ENCODE measurements around the gene ATP1B1. TPM values are rescaled to one million over a fixed set of nuclear protein-coding genes. Genes with fewer than 3 reads are reported as not detected.
"Not testable (repeated sequence)": the region's sequence is repeated elsewhere in the genome, so short reads cannot be mapped to it uniquely, and the experiment has no call there.

ATP1B1 gene
- total RNA-seq, 1 donor from 2014 or later, result 172 TPM

DNA sequence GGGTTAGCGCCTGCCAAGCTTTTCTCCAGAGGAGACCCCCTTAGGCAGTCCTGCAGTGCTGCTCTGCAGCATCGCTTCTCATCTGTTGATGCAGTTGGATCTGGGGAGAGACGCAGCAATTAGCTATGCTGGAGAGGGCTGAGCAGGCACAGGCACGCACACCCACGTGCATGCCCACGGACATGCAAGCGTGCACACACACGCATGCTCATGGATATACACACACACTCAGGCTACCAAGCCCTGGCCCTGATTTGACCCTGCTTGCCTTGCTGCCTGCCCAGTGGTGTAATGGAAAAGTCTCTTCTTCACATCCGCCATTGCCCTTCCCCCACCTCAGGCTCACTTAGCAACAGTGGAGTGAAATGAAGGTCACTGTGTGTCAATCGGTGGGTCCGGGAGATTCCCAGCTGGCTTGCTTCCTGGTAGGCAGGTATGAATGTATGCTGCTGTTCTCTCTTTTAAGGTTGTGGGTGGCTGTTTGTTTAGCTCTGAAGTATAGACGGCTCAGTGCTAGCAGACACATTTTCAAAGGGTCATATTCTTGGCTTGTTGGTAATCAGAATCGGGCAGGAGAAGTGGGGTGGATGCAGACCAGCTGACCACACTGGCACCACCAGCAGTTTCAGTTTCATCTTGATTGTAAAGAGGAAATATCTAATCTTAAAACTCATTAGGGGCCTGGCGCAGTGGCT, 9.5 kb downstream of the ATP1B1 start:
- peak; percentile 76 for DNase-seq (ENCODE audit: low spot score)

DNA sequence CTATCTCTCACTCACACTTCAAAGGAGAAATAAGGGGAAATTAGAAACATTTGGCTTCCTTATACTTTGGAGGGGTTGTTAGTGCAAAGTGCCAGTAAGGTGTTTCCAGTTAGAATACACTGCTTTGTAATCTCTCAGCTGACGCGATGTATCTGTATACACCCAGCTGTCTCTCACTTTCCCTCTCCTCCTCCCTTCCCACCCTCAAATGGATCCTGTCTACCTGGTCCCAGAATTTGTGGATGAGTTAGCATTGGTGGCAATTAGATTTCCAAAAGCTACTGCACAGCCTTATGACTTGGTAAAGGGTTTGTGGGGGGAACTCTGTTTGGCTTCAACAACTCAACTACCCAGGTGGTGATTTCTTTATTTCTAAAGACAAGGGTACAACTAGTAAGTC, 10.5 kb downstream of the ATP1B1 start:
- no peak for DNase-seq (ENCODE audit: low spot score)

- DNase-seq (ENCODE audit: low spot score), result no peak
These were observed 11.1 kb downstream of the ATP1B1 start for GRCh38 chr1:169117599-169117998.

DNA sequence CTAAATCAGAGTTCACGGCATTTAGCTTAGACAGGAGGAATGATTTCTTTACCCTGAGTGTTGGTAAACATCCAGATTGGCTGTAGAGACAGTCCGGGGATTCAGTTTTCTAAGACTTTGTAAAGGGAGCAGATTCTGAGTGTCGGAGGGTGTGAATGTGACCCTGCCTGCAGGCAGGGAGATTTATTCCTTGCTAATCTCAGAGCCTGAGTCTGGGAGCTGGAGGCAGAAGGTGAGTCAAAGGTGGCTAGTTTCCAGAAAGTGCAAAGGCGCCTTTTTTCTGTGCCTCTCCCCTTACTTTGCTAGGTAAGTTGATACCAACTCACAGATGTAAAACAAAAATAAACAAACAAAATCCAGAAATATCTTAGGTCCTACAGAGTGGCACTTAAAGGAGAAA, 11.7 kb downstream of the ATP1B1 start:
- no peak for DNase-seq (ENCODE audit: low spot score)

DNA sequence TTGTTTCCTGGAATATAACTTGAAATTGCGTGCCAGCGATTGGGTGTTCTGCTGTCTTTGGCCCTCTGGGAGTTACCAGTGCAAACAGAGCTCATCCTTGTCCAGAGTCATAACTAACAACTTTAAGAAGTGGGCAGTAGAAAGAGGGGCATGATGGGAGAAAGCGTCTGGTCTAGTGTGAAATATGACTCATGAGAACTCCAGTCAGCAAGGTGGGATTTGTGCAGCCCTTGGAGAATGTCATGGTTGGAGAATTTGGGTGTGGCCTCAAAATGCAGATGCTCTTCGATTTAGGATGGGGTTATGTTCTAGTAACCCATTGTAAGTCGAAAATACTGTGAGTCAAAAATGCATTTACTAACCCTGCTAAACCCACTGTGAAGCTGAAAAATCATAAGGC, 12.9 kb downstream of the ATP1B1 start:
- no peak for DNase-seq (ENCODE audit: low spot score)

- no peak for DNase-seq (ENCODE audit: low spot score)
These were observed 13.6 kb downstream of the ATP1B1 start for GRCh38 chr1:169120066-169120465.

GRCh38 chr1:169121146-169121923, 14.8 kb downstream of the ATP1B1 start:
- DNase-seq (ENCODE audit: low spot score), result no peak

DNA sequence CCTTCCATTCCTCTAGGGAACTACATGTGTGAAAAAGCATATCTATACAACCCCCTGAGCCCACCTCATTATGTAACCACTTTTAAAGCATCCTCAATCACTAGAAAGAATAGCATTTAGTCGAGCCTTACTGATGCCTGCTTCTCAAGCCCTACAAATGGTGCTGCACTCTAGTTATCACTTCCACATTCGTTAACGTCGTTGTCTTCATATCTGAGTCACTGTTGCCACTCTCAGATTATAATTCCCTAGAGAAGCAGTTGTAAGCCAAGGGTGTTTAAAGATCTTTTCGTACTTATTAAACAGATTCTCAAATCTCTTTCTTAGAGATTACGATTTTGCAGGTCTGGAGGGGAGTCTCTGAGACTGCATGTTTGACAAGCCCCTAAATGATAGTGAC, 16.5 kb downstream of the ATP1B1 start:
- DNase-seq (ENCODE audit: low spot score), result no peak

DNA sequence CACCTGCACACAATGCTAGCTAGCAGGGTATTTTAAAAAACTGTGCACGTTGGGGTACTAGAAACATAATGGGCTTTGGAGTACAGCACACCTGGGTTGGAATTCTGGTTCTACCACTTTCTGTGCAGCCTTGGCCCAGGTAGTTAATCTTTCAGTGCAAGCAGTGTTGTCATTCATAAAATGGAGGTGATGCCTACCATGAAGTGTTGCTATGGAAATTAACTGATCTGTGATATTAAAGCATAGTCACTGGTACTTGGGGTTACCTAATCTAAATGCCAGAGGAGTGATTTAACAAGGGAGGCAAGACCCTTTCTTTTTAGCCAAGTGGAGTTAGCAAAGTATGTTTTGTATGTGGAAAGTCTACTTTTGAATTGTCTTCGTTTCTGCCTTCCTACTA, 18.0 kb downstream of the ATP1B1 start:
- no peak for DNase-seq (ENCODE audit: low spot score)

GRCh38 chr1:169125597-169125996, 19.1 kb downstream of the ATP1B1 start:
- DNase-seq (ENCODE audit: low spot score), result not testable (repeated sequence)

GRCh38 chr1:169126335-169126734, 19.8 kb downstream of the ATP1B1 start:
- DNase-seq (ENCODE audit: low spot score), result no peak

- no peak for DNase-seq (ENCODE audit: low spot score)
These were observed 20.8 kb downstream of the ATP1B1 start for GRCh38 chr1:169127305-169127704.

DNA sequence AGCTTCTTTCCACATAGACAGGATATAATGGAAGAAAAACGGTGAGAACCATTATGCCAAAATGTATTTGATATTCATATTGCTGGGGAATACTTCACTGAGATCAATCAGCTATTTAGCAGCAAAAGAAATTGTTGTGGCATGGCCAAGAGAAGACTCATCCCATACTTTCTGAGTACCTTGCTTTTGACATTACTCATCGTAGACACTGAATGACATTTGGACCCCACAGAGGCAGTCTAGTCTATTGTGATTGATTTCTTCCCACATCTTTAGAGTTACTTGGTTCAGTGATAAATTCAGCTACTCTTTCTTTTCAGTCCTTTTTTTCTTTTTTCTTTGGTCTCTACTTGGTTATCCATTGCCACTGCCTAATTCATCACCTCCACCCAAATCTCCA, 22.1 kb downstream of the ATP1B1 start:
- DNase-seq (ENCODE audit: low spot score), result no peak

GRCh38 chr1:169129109-169129784, 22.8 kb downstream of the ATP1B1 start:
- DNase-seq (ENCODE audit: low spot score), result no peak

DNA sequence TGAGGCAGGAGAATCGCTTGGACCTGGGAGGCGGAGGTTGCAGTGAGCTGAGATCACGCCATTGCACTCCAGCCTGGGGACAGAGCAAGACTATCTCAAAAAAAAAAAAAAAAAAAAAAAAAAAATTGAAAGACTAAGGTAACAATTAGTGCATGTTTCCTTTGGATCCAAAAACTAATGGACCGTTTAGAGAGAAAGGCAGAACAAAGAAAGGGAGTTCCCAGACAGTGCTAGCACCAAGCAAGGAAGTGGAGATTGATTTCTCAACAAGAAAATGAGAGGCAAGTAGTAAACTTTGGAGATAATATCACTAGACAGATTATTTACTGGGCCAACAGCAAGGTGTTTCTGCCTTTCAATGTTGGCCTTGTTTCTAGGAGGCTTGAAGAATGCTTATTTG, 24.2 kb downstream of the ATP1B1 start:
- DNase-seq (ENCODE audit: low spot score), result no peak

DNA sequence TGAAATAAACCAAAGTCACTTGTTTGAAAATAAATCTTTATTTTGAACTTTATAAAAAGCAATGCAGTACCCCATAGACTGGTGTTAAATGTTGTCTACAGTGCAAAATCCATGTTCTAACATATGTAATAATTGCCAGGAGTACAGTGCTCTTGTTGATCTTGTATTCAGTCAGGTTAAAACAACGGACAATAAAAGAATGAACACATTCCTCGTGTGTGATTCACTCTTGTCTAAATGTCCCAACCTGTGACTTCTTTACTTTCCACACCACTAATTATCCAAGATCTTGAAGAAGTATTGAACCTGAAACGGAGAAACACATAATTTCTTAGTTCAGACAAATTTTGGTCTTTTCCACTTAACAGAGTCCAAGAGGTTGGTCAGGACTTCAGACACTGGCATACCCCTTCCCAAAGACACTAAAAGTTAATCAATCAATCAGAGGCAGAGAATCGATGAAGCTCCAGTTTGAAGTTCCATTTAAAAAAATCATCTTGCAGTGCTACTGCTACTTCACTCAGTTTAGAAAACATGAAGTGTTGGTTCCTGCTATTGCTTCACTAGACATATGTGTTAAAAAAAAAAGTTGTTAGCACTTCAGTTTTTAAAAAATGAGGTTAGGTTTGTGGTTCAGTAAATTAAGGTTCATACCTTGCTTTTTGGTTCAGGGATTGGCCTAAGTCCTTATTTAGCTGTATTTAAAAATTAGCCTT, 26.2 kb downstream of the ATP1B1 start:
- no peak for DNase-seq (ENCODE audit: low spot score)

- no peak for DNase-seq (ENCODE audit: low spot score)
These were observed 26.7 kb downstream of the ATP1B1 start for GRCh38 chr1:169133228-169133576.

DNA sequence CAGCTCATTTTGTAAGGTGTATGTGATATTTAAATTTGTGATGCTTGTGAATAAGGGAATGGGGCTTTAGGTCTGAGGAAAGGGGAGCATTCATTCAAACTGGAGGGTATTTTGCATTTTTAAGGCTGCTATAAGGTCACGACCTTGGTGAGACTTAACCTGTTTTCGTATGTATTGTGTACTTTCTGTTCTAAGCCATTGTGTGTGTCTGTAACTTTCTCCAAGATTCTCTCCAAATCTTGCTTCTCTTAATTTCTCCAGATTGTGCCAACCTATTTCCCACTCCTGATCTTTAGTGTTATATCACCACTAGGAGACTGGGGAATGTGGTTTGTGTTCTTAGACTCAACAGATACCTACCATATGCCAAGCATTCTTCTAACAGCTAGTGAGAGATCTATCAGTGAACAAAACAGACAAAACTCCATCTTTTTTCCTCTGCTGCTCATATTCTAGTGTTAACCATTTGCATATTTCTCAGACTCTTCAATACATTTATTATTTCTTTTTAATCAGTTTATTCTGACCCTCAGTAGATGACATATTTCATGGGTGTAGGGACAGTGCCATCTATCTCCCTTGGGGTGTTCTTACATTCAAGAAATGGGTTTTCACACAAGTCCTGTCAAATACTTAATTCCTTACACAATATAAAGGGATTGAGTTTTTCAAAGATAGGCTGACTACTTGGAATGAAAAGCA, 27.5 kb downstream of the ATP1B1 start:
- DNase-seq (ENCODE audit: low spot score), result no peak

DNA sequence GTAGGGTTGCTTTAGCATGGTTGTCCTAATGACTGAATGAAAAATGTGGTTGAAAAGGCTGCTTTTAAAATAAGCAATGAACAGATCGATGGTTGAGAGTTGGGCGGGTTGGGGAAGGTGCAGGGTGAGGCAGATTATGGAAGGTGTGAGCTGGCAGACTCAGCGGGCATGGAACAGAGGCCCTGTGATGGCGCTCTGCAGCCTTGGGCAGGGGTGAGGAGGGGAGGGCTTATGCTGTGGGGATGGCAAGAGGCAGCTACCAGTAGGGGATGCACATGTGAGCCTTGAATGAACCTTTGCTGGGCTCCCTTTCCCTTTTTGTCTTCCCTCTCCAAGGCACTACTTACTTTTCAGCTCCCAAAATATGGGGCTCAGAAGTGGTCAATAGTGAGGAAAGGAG, 30.9 kb downstream of the ATP1B1 start:
- DNase-seq (ENCODE audit: low spot score), result no peak

DNA sequence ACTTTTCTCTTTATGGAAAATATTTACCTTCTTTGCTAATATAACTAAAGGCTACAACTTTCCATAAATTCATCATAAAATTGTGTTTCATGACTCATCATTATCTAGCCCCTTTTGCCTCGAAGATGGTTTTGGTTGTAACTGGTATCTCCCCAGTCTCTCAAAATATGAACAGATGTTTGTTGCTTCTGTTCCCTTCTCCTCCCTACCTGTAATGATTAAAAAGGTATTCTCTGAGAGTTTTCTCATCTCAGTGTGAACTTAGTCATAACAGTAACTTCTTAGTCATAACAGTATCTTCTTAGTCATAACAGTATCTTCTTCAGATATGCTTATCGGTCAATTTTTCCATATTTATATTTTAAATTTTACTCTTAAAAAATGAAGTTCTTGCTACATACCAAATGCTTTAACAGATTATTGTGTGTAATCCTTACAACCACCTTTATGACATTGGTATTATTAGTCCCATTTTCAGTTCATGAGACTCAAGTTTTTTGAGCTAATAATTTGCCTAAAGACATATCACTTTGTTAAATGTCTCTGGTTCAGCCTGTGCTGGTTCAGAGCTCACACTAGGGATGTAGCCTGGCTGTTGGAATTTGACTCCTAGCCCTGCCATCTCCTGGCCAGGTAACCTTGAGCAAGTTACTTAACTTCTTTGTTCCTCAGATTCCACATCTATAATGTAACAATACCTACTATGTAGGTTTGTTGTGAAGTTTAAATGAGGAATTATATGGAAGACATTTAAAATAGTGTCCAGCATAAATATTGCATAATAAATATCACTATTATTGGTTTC, 32.6 kb downstream of the ATP1B1 start:
- no peak for DNase-seq (ENCODE audit: low spot score)

GRCh38 chr1:169141356-169141755, 34.9 kb downstream of the ATP1B1 start:
- DNase-seq (ENCODE audit: low spot score), result no peak

Data from ureter (tissue), 1 donor.